GM06990 (cell line): ENCODE measurements around the gene ITPR1.

ENCODE experiments used
- DNase-seq: peaks from one replicate; pipeline ENCODE4 v3.0.0-alpha.2; 2011; ENCODE audit not compliant: insufficient read length; ENCODE audit errors: extremely low read depth
- H3K27me3 ChIP-seq: replicated peaks from 2 replicates; pipeline ENCODE4 v1.6.0; 2011; ENCODE audit warnings: low read length; ENCODE audit not compliant: control insufficient read depth, insufficient read depth
- H3K36me3 ChIP-seq: 2 replicates; pipeline ENCODE4 v1.5.1; 2011; ENCODE audit warnings: low read length; ENCODE audit not compliant: control insufficient read depth, insufficient read depth
- H3K4me3 ChIP-seq: replicated peaks from 2 replicates; pipeline ENCODE4 v1.5.1; 2011; ENCODE audit warnings: low read depth, mild to moderate bottlenecking, control low read depth, low read length
- CTCF ChIP-seq: IDR thresholded peaks from 2 replicates; pipeline ENCODE4 v1.5.1; 2011; ENCODE audit warnings: low read length, control low read depth, mild to moderate bottlenecking, inconsistent platforms; ENCODE audit not compliant: insufficient read depth, poor library complexity, severe bottlenecking

The ITPR1 gene

DNA sequence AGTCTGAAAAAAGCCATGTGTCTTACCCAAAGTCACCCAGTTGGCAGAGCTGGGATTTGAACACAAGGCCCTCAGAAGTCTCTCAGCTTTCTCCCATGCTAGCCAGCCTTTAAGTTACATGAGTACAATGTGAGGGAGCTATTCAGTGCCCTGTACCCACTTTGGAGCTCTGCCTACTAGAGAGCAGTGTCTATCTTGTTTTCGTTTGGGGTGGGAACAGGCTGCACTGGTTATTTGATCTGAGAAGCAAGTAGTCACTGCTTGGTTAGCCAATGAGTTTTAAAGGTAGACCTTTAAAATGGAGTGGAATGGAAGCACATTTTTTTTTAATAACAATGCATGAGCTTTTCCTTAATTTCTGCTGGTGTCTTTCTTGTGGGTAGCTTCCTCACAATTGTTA, 255.0 kb downstream of the ITPR1 start:
- H3K27me3 ChIP-seq = no peaks in the 10 kb centered on the region
- H3K4me3 ChIP-seq = no peak overlapping the region
- no peak for TF ChIP-seq CTCF
- no peak for DNase-seq
- H3K36me3 ChIP-seq = no peaks in the 10 kb centered on the region

GRCh38 chr3:4748701-4749378, 255.7 kb downstream of the ITPR1 start:
- peak; percentile 37 for DNase-seq
- TF ChIP-seq CTCF = no peak
- no peak overlapping the region for H3K4me3 ChIP-seq
- H3K36me3 ChIP-seq = no peaks in the 10 kb centered on the region
- no peaks in the 10 kb centered on the region for H3K27me3 ChIP-seq

GRCh38 chr3:4749567-4750002, 256.4 kb downstream of the ITPR1 start:
- TF ChIP-seq CTCF = no peak
- DNase-seq = no peak
- H3K27me3 ChIP-seq = no peaks in the 10 kb centered on the region

DNA sequence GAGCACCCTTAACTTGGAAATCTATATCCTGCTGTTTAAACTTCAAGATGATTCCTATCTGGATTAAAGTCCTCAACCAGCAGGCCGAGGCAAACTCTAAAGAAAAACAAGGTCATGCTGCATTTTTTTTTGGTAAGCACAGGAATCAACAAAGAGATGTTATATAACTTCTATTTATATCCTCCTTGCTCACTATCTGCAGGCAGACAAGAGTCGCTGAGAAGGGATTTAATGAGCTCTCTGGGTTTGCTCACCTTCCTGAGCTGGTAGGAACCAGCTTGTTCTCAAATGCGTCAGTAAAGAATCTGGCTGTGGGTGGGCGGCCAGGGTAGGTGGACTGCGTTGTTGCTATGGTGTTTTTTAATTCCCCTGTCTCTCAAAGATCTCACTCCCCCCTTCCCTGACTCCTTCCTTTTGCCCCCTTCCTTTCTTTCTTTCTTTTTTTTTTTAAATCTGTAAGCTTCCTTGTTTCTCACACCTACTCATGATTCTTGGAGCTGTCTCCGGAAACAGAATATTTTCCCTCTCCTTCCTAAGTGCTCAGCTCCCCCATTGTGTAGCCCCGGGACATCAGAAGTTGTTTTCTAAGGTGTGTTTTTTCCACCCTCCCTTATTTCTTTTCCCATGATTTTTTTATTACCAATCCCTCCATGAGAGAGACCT, 257.3 kb downstream of the ITPR1 start:
- Histone ChIP-seq H3K27me3 (no peaks in the 10 kb centered on the region), H3K36me3 (no peaks in the 10 kb centered on the region), H3K4me3 (peak overlapping the region; percentile 39)
- no peak for DNase-seq
- TF ChIP-seq CTCF = no peak

More at GRCh38 chr3:4749567-4750002, 256.4 kb downstream of the ITPR1 start:
- Histone ChIP-seq H3K36me3 (no peaks in the 10 kb centered on the region), H3K4me3 (no peak overlapping the region)

- H3K4me3 ChIP-seq = peak overlapping the region; percentile 39
- no peaks in the 10 kb centered on the region for H3K27me3 ChIP-seq
- DNase-seq = peak; percentile 38
- TF ChIP-seq CTCF = no peak
- H3K36me3 ChIP-seq = no peaks in the 10 kb centered on the region
These were observed 257.9 kb downstream of the ITPR1 start for GRCh38 chr3:4751029-4751501.
